Activated T-cell treated with anti-CD3 and anti-CD28 coated beads for 1 hour (primary cell): ENCODE results near the gene RETREG2.

Experiments
- DNase-seq: peaks from one replicate; pipeline ENCODE4 v3.0.0-alpha.2; 2020; ENCODE audit warnings: low read depth

The RETREG2 gene

DNA sequence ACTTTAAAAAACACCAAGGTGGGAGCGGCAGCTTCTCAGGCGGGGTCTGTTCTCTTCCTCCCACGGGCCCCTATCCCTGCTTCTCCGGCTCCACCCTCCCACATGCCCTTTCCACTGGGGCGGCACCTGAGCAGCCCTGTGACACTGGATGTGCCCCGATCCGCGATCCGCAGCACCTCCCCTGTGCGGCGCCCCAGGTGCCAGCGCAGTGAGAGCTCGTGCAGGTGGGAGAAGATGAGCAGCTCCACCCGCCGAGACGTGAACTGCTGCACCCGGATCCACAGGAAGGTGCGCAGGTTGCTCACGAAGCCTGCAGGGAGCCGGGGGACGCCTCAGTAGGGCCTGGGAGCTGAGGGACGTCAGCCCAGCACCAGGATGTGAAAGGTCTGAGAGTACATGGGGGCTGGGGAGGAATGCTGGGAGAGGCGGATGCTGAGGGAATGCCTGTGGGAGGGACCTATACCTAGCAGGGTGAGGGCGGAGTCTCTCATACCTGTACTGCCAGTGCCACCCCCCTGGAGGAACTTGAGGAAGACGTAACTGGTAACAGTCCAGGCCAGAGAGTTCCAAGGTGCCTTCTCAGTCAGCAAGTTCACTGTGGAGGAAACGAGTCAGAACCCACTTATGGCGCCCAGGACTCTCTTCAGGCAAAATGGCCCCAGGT lies 37.9 kb downstream of the RETREG2 start:
- DNase-seq = no peak

DNA sequence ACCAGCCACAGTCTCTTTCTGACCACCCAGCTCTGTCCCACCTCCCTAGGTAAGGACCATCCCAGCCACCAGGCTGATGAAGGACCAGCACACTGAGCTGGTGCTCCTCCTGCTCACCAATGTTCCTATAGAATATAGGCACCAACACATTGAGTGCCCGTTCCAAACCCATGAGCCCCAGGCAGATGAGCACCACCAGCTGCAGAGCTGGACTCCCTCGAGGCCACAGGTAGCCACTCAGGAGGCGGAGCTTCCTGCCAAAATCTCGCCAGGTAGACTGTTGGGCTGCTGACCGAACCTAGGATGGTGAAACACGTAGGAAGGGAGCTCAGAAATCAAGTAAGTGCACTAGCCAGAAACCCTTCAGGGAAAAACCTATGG lies 38.5 kb downstream of the RETREG2 start:
- DNase-seq = no peak

DNA sequence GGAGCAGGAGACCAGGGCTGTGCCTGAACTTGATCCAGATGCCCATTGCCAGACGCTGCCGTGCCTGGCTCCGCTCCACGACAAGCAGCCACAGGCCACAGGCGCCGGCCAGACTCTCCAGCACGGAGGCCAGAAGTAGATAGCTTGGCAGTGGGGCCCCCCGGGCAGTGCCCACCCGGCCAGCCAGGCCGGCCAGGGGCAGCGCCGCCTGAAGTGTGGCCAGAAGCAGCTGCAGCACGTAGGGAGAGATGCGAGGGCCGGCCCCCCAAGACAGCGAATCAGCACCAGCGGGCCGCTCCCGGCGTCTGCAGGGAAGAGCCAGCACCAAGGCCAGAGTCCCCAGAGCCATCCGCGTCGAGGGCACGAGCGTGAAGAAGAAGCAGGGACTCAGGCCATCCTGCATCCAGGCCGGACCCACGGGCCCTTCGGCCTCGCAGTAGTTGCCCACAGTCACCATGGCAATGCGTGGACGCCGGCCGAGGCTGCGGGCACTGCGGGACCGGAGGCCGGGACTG lies 40.2 kb downstream of the RETREG2 start:
- DNase-seq = no peak

DNA sequence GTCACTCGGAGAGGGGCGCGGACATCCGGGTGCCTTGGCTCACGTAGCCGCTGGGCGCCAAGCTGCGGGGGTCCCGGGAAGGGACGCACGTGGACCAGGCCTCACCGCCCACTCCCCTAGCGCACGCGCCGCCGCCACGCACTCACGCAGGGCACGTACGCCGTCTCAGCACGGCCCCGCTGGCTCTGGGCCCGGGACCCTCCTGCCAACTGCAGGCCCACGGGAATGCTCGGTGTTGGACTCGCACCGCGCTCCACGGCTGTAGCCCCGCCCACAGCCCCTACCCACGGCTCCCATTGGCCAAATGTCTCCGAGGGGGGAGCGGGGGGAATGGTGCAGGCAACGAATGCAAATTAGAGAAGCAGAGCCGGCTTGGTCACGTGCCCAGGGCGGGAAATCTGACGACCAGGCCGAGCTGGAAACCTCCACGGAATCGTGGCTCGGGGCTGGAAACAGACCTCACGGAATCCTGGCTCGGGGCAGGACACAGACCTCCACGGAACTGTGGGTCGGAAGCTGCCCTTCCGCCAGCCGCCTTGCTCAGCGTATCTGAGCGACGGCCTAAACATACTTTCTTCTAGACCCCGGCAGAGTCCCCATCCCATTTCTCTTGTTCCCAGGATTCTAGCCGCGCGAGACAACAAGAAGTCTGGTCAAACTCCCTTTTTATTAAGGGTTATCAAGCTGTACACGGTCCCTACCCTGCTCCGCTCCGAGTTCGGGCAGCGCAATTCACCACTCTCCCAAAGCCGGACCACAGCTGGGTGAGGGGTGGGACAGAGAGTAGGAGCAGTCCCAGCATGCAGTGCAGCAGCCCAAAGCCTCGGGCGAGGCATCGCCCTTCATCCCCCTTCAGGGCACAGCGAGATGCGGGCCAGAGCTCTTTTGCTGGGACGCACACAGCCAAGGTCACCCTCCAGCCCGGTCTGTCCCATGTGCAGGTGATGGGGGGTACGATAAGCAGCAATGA lies 40.9 kb downstream of the RETREG2 start, which contains the start of gene ABCB6:
Gene ABCB6 (minus strand): TSS at position 227 of the 970 bp plus-strand sequence. CDS start 285 bp downstream, outside the sequence.
- DNase-seq = peak; percentile 81

DNA sequence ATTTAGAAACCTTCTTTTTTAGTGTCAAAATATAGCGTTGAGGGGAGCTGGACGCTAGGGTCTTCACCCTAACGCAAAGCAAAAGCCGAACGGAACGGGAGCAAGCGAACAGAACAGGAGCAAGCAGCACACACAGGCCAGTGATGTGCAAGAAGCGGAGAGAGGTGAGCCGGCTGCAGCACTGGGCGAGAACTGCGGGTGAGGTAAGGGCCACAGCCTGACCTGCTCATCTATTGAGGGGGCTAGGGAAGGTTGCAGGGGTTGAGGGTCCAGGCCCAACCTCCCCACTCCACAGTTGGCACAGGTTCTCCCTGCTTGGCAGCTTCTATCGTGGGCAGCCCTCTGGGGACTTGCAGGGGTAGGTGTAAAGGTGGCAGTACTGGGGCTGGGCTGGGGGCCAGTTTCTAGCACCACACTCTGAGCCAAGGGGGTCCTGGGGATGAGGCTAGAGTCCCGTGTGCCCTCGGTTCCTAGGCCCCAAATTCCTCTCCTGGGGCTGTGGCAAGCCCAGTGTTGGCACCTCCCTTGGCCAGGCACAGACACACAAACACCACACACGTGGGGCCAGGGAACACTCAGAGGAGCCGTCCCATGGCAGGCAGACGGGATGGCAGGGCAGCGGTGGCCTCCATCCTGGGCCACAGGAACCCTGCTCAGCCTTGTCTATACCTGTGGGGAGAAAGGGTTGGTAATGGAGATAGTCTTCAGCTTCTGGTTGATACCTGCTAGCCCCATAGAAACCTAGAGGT lies 41.9 kb downstream of the RETREG2 start:
- DNase-seq = no peak

DNA sequence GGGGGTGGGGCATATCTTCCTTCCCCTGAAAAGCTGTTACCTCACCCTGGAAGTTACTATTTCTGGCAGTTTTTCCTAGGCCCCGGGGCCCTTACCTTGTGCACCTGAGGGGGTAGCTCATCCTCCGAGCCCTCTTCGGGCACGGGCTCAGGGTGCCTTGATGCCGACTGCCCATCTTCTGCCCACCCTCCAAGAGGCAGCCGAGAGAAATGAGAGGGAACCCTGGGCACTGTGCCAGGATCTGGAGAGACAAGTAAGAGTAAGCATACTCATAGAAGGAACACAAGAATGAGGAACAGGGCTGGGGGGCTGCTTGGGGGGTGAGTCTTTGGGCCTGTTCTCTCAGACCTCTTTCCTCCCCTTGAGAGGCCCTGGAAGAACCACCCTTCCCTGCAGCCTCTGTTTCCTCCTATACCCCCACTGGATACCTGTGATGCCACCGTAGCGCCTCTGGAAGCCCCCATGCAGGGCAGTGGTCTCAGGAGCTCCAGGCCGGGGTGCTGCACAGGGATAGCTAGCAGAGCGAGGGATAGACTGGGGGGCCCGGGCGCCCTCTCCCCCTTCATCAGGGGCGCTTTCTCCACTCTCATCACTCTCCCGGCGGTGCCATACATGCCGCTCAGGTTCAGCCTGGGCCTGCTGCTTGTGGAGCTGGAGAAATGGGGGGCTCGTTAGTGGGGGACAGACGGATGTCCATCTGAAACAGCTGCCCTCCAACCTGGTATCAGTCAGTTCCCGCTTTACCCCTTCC lies 42.8 kb downstream of the RETREG2 start:
- DNase-seq = no peak

DNA sequence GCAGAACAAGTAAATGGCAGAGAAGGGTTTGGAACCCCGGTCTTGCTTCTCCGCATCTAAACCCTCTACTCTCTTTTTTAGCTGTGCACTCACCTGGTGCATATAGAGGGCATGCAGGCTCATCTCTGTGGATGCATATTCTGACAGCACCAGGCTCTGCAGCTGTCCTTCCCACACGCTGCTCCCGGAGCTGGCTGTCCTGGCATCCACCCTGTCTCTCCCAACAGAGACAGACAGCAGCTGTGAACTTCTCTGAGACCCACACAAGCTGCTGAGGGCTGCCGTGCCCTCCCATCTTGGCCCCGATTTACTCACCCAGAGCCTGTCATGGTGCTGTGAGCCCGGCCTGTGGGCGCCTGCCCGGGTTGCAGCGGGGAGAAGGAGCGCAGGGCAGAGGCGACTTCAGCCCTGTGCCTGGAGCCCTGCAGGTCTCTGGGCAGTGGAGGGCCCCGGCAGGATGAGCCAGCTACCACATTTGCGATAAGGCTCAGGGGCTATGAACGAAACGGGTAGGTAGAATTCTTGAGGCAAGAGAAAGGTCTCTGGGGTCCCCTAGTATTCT lies 44.0 kb downstream of the RETREG2 start:
- DNase-seq = no peak

DNA sequence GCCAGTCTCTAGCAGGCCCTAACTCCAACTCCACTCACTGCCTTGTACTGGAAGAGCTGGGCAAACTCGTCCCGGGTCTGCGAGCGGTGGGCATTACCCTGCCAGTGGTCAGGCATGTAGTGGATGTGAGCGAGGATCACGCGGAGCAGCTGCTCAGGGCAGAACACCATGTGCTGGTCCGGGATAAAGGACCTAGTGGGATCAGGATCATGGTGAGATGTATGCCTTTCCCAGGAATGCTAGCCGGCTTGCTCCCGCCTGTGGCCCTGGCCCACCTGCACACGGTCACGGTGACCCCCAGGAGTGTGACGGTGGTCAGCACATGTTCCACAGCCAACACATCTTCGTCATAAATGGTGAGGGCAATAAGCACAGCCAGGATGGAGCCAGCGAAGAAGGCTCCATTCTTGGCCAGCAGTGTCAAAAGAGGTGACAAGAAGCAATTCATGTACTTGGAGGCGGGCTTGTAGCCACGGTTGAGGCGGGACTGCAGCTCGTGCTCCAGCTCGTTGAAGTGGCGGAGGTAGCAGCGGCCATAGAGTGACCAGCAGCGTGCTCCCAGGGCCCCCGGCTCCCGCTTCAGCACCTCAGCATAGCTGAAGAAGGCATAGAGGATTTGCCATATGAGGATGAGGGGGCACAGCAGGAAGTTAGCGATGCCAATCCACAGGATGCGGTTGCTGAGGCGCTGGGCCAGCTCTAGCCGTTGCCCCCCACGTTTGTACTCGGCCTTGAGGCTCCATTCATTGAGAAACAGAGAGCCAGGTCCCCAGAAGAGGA lies 45.9 kb downstream of the RETREG2 start:
- DNase-seq = no peak

DNA sequence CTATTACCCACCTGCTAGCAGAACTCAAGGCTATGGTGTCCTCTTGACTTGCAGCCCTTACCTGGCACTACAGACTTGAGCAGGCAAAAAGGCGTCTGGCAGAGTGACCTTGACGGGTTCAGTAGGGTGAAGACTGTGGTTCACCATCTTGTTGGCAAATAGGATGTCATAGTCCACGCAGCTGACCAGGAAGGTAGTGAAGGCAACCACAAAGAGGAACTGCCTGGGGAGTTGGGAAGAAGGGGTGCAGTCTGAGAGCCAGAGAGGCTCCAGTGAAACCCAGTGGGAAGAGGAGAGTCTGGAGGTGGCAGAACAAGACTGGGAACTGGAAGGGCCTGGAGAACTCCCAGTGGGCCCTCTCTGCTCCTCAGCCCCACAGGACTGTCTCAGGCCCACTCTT lies 47.3 kb downstream of the RETREG2 start:
- no peak for DNase-seq

DNA sequence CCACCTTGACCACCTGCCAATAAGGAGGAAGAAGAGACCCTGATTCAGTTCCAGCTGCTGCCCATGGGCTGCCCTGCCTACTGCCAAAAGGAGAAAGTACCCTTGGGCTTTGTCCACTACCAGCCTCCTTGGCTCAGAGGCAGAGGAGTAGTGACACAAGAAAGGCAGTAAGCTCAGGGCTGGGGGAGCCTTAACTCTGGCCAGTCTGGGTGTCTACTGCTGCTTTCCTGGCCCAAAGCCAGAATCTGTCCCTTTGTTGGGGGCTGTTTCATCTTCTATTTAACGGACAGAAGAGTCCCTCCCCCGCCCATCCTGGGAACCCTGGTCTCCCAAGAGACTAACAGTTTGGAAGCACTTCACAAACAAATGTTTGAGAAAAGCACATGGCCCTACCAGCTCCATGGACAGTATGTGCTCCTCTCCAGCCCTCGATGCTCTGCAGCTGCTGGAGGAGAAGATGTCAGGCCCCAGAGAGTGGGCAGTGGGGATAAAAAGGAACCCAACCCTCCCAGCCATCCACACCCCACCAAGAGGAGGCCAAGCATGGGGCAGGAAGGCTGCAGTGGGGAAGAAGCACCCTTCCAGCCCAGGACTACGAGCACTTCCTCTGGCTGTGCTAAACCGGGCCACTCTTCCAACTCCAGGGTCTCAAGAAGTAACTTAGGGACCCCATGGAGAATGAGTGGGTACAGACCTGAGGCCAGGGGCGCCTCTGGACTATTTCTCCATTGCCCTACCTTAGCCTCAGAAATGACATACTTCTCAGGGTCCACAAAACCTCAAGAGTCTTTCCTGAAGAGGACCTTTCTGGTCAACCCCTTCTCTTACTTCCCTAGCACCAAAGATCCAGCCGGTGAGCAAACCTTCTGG lies 50.2 kb downstream of the RETREG2 start:
- DNase-seq = no peak

DNA sequence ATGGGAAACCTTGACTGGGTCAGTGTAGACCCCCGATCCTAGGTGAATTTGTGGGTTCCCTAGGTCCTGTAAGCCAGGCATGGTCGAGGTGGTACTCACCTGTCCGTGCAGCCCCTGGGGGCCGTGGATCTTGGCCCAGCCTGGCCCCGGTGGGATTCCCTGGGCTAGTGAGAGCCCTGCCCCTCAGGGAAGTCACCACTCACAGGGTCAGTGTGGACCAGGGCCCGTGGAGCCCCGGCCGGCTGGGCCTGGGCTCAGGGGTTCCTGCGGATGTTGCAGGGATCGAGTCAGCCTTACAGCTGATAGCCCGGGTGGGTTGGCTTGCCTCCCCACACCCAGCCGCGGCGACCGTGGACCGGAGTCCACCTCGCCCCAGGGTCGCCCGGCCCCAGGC lies 50.8 kb downstream of the RETREG2 start:
- no peak for DNase-seq

DNA sequence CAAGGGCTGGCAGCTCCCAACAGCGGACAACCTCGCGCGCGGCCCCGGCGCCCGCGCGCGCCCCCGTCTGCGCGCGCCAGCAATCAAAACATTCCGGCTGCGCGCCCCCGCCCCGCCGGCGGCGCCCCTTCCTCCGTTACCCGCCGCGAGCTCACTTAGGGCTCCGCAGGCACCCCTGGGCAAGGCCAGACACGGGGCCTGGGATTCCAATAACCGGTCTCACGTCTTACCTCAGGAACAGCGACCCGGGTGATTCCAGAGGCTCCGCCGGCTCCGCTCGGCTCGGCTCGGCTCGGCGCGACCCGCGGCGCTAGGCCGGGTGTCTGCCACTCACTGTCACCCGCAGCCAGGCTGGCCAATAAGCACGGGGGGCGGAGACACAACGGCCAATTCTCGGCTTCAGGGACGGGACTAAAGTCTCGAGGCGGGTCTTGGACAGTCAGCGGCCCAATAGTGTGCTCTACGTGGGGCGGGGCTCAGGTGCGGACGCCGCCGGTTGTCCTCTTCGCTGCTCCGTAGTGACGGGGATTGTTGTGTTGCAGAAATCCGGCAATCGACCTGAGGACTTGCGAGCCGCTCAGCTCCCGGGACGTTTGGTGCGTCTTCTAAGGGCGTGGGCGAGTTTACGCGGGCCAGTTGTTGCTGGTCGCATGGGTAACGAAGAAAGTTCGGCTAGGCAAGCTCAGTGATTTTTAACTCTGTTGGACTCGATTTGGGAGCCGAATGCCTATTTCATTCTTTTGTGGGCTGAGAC lies 51.4 kb downstream of the RETREG2 start, which contains the start of the genes ANKZF1 and ATG9A:
Gene ANKZF1 (plus strand): TSS at position 502 of the 754 bp plus-strand sequence. CDS start 452 bp downstream, outside the sequence.
Gene ATG9A (minus strand): TSS at position 332 of the 754 bp plus-strand sequence. CDS start 1,612 bp downstream, outside the sequence.
- peak; percentile 96 for DNase-seq

DNA sequence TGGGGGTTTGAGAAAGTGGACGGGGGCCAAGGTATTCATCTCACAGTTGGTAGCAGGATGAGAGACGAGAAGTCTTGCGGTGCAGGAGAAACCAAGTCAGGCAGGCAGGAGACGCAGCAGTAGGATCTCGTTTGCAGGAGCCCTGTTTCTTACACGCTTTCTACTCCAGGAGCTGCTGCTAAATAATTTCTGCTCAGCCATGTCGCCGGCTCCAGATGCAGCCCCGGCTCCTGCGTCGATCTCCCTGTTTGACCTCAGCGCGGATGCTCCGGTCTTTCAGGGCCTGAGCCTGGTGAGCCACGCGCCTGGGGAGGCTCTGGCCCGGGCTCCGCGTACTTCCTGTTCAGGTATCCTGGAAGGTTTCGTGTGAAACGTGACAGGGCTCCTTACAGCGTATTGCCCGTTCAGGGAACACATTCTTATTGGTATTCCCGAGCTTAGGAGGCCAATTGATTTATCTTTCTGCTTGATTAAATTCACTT lies 52.0 kb downstream of the RETREG2 start:
- no peak for DNase-seq

DNA sequence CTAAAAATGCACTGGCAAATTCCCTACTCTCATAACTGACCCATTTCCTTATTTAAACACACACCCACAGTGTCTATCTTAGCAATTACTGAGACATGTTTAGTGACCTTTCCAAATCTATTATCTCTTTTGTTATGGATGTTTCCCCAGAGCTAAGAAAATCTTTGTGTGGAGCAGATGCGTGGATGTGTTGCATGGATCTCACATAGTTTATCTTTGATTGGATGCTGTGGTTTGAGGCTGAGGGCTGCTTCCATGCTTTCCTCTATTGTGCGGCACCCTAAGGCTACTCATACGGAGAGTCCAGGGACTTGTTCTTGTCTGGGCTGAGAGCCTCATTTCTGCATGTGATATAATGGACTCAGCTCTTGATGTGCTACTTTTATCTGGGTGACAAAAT lies 56.3 kb downstream of the RETREG2 start:
- DNase-seq = no peak
